ENCODE results near the gene ABLIM1.
"Not testable (repeated sequence)": the region's sequence is repeated elsewhere in the genome, so short reads cannot be mapped to it uniquely, and the experiment has no call there.

Gene ABLIM1

DNA sequence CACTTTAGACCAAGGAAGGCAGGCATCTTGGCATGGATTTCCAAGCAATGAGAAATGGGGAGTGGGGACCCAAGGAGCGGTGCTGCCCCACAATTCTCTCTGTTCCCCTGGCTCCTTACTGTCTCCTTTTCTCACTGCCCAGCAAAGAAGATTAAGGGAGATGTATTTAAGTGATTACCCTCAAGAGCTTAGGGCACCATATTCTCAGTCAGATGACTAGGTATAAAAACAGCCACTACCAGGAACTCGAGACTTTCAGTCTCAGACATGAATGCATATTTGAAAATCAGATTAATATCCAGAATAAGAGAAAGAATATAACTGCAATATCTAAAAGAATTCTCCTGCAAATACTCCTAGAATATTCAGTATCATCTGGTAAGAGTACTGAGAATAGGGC is at the start of gene ABLIM1:
ABLIM1 (minus strand) TSS at position 101 of the 400 bp plus-strand sequence; CDS start at position 26, 75 bp downstream.
- no peak for DNase-seq

DNA sequence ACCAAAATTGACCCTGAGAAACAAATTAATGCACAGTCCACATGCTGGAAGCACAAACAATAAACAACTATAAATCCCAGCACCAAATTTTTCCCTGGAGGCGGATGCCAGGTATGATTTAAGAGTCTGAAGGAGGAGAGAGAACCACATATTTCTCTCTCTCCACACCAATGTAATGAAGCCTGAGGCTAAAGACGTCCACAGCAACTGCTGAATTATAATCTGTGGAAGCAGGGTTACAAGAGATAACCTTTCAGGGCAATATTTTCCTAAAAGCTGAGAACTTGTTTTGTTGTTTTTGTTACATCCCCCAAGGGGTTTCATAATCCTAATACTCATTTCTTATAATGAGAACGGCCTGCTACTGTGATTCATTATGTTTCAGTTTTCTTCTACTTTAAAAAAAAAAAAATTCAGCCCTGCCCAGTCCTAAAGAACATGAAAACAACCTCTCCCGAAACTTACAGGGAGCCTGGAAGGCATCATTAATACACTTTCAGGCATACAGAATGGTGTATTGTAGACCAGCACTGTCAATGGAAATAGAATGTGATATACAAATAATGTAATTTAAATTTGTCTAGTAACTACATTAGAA is 48.5 kb upstream of the ABLIM1 start:
- DNase-seq = no peak

DNA sequence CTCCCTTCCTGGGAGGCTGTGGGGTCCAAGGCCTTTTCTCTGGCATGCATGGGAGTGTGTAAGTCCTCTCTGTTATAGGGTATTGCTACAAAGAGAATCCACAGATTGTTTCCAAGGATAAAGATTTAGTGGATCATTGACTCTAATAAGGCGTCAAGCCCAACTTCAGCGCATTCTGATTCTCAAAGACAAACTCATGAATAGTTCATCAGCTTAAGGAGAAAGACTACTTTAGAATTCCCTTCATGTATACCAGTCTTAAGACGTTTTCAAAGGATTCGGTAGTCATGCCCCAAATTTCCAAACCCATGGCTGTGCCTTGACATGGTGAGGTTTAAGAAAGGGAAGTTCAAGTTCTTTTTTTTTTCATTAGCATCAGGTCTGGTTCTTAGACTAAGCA is 46.6 kb upstream of the ABLIM1 start:
- DNase-seq = no peak

DNA sequence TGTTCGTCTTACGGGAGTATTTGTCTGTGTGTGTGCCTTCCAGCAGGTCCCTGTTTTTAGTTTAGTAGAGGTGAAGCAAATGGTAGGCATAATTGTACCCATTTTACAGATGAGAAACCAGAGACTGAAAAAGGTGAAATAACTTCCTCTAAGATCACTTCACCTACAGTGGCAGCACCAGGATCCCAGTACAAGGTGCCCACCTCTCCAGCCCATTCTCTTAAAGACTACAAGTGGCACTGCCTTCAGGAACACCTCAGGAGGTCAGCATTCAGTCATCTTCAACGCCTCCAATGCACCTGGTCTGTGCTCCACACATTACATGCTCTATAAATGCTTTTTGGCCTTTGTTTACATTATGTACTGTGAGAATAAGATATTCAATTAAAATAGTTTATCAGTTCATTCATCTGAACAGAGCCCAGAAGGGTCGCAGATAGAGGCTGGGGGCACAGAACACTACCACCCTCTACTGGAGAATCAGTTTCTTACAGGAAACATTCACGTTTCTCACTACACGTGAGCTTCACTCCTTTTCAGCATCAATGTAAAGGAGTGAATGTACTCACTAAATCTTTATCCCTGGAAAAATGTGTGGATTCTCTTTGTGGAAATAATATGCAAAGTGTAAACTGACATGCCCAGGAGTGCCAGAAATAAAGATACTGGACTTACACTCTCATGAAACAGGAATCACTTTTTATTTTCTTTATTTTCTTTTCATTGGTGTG is 45.5 kb upstream of the ABLIM1 start:
- peak; percentile 21 for DNase-seq

DNA sequence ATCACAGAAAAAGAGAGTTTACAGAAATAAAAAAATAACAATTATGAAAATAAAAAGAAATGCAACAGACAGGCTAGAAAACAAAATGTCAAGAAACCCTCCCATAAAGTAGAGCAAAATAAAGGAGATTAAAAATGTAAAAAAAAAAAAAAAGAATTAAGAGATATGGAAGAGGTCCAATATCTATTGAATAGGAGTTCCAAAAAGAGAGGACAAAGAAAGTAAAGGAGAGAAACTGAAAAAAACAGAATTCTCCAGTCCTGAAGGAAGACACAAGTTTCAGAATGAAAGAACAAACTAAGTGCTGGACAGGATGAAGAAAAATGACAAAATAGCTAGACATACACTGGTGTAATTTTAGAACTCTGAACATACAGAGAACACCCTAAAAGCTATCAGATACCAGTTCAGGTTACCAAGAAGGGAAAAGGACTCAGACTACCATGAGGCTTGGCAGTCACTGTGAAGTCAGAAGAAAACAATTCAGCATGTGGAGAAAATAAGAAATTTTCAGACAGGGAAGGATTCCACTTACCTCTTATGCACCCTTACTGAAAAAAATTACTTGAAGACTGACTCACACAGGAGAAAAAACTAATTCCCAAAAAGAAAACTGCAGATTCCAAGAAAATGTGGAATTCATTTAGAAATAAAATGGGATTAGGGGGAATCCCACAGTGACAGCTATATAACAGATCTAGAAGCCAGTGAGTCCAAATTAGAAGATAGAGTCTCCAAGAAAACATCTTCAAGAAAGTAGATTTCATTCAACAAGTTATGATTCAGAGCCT is 40.4 kb upstream of the ABLIM1 start:
- no peak for DNase-seq

DNA sequence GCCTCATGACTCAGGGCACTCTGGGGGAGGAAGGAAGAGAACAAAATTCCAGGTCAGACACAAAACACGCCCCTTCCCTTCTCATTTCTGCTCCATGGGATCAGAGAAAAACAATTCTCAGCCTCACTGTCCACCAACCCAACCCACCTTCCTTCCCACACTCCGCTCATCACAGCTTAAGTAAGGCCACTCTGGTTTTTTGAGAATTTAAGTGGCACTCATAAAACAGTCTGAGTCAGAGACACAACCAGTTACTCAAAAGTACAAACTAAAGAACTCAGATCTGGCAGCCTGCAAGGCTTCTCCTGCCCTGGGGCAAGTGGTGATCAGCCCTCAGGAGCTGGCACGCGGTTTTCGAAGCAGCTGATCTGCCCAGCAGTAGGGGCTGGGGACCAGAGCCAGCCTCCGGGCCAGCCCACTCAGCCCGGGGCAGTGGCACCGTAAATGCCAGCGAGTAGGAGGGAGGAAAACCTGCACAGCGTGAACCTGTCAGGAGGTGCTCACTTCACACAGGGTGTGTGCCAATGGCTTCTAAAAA is 39.1 kb upstream of the ABLIM1 start:
- DNase-seq = no peak

DNA sequence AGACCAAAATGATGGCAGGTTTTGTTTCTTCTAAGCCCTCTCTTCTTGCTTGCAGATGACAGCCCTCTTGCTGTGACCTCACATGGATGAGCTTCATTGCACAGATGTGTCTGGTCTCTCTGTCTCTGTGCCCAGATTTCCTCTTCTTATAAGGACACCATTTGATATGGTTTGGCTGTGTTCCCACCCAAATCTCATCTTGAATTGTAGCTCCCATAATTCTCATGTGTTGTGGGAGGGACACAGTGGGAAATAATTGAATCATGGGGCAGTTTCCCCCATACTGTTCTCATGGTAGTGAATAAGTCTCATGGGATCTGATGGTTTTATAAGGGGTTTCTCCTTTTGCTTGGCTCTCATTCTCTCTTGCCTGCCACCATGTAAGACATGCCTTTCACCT is 38.2 kb upstream of the ABLIM1 start:
- not testable (repeated sequence) for DNase-seq

DNA sequence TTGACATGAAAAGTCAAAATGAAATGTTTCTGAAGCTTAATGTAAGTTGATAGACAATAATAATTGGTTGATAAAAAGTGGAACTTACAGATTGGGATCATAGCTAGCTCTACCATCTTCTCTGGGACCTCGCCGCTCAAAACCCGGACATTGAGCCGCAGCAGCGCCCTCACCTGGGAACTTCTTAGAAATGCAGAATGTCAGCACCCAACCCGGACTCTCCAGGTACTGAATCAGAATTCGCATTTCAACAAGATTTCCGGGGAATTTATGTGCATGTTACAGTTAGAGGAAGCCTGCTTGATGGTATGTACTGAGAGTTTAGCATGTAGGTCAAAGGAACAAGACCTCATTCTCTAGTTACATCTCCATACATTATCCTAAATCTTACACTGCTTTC is 36.7 kb upstream of the ABLIM1 start:
- DNase-seq = peak; percentile 25

DNA sequence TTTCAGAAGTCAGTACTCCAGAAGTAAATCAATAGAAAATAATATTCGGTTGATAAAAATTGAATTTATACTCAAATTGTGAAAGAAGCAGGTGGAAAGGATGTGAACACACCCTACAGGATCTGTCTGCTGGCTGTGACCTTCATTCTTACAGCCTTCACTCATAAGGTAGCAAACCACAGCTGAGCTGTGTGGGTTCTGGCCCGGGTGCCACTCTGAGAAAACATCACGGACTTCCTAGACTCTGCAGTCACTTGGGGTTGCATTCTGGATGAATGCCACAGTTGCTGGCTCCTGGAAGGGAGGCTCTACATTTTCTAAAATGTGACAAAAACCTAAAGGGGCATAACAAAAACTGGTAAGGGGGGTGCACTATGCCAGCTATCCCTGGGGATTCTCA is 36.0 kb upstream of the ABLIM1 start:
- DNase-seq = no peak

DNA sequence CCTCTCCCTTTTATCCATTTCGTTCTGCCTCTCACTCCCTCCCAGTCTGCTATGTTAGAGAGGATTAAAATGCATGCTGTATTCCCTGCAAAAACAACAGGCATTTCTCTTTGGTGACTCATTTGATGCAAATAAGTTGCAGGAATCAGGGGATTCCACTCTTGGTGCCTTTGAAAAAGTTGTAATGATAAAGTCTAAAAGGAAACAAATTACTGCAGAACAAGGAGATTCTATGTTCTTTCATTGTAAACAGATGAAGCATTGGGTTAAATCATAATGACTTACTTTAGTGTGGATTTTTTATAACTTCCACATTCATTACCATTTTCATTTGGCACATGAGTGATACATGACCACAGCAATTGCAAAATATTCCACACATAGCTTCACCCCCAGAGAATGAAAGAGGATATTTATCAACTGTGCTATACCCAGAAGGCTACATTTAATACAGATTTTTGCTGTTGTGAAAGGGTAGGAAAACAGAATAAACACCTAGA is 33.4 kb upstream of the ABLIM1 start:
- DNase-seq = no peak

DNA sequence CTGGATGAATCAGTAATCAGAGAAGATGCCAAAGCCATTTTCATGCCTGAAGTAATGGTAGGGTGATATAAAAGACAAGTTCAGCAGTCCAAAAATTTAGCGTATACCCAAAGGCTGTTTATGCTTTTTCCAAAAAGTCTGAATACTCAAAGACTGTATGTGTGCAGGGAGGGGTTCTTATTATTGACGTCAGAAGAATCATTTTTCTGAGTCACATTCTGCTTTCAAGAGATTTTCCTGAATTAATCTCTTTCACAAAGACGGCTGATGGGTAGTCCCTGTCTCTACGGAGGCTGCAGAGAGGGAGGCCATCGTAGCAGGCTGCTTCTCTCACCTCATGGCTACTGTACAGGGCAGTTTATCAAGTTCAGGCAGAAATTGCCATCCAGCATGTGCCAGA is 30.7 kb upstream of the ABLIM1 start:
- no peak for DNase-seq

DNA sequence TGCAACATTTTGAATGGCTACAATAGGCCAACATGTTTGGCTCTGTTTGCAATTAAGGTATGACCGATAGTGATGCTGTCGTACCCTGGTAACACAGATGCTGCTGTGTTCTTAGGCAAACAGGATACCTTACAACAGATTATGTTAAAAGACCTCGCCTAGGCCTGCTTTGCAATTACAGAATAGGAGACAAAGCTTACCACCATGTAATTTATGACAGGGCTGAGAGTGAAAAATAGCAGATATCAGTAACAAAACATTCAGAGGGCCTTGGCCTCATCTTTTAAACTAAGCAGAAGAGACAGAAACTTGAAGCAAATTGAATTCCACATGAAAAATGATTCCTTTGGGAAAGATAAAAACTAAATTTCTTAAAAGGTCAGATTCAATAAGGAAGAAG is 29.4 kb upstream of the ABLIM1 start:
- no peak for DNase-seq

DNA sequence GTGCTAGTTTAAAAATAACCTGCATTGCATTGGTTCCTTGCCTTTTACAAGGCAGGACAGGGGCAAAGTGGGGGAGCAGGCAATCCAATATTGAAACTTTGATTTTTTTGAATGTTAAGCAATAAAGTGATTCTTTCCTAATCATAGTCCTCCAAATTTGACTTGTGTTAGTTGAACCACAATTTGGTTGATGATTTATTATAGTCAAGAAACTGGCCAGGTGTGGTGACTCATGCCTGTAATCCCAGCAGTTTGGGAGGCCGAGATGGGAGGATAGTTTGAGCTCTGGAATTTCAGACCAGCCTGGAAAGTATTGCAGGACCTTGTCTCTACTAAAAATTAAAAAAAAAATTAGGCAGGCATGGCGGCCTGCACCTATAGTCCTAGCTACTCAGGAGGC is 27.9 kb upstream of the ABLIM1 start:
- no peak for DNase-seq

DNA sequence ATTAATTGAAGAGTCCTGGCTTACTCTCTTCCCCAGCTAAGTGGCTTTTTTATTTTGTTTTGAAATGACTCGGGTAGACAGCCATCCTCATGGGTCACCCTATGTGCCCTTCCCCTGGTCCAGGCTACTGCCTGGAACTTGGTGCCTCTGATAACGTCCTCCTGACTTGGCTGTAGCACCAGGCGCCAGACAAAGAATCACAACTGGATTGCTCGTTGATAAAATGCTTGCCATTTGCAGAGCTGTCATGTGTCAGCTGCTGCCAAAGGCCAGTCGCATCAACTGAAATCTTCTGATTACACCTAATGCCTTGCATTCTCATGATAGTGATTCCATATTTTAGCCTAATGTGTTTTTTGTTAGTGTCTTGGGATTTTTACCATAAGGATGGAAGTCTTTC is 27.4 kb upstream of the ABLIM1 start:
- DNase-seq = no peak

DNA sequence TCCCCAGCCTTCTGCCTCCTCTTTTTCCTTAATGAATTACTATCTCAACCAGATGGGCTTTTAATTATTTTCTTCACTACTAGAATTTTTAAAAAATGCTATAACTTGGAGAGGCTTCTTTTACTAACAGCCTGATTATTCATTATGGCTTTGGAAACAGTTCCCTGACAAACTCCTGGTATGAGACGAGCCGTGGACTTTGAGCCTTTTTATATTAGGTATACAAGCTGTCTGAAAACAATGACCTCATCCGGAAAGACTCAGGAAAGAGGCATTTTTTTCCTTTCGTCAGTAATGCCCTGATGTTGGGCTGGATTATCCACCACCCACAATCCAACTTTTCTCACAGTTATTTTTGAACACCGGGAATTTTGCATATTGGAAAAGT is 26.7 kb upstream of the ABLIM1 start:
- DNase-seq = no peak

DNA sequence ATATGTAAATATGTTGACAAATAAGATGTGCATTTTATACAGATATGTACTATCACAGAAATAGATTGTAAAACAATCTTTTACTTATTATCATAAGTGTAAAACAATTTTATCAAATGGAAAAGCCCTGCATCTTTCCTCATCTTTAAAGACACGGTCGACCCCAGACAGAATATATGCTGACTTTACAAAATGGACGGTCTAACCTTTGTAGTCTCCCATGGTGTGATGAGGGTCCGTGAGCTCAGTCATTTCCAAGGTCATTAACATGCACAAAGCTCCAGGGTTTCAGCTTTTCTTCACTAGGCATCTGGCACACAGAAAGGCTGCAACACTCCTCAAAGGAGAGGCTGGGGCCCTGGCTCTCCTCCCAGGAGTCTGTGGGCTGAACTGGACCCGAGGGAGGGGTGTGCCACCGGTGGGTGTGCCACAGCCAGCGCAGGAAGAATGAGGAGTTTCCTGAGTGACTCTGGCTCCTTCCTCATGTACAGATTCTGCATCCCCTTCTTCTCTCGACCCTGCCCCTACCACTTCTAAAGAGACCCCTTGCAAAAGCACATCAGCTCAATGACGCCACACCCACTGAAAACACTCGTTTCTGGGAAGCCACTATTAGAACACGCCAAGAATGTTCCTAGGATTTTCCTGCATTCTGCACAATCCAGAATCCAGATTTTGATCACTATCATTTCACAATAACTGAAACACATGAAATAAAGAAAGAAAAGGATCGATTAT is 26.2 kb upstream of the ABLIM1 start:
- DNase-seq = no peak

DNA sequence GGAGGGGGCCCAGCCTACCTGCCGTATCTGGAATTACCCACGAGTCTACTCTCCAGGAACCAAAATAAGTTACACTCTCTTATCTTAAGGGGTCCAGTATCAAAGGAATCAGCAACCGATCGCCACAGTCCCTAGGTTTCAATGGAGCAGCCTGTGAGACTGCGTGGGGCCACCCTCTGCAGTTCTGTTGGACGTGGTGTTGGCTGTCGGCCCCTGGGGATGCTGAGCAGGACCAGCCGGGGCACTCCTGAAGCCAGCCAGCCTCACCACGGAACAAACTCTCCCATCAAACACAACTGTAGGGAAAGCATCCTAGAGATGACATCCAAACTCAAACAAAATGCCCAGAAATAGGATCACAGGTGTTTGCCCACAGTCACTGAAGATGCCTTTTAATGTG is 25.5 kb upstream of the ABLIM1 start:
- DNase-seq = no peak

DNA sequence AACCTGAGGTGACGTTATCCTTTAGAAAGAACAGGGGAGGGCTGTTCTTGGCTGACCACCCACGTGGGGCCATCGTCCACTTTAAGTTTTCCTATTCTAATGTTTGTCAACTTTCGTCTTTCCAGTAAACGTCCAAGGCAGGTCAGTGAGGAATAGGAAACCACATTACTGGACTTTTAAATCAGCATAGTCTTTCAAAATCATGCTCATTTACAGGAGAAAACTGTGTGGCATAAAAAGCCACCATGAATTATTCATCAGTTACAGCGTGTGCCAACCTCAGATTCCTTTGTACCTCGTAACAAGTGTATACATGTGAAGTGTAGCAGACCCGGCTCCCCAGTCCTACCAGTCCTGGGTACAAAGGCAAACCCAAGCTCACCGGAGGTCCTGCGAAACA is 25.1 kb upstream of the ABLIM1 start:
- no peak for DNase-seq

DNA sequence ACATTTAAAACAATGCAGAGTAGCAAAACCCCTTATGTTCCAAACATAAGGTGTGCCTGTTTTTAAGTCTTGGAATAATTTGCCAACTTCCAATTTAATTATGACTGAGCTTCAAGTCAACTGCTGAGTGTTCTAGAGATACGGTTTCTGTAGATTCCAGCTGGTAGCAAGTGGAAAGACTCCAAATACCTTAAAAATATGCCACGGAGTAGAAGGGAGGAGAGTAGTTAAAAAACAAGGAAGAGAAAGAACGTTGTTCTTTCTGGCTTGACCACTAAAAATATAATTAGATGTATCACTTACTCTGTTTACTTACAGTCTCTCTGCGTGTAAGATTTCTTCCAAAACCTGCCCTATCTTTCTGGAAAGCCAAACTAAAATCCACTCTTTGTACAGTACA is 24.5 kb upstream of the ABLIM1 start:
- no peak for DNase-seq

DNA sequence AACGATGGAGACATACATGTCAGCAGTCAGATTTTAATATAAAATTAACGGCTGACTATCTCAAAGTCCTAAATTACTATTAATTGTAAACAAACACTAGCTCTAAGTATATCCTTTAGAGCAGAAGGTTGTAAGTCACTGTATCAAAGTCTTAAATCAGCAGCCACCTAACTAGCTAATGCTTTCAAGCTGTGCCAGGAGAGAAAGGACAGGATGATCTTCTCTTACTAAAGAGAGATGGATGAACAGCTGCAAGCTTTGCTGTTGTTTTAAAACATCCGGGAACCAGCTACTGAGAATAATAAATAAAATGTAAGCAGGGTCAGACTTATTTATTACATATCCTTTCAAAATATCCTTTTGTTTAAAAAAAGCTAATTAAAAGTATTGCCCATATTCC is 24.0 kb upstream of the ABLIM1 start:
- no peak for DNase-seq

DNA sequence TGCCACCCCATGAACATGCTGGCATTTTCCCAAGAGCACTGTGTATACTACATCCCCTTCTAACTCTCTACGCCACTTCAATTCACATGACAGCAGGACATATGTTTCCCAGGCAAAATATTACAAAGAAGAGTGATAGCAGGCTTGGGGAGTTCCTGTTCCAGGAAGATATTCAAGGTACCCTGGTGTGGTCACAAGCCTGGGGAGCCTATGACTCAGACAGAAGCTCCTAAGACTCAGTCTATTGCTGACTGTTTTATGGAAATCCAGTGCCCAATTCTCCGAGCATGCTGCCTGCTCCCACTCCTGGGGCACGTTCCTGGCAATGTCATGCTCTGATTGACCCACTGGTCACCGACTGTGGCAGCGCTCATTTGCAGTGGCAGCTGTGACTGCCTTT is 23.5 kb upstream of the ABLIM1 start:
- DNase-seq = no peak

DNA sequence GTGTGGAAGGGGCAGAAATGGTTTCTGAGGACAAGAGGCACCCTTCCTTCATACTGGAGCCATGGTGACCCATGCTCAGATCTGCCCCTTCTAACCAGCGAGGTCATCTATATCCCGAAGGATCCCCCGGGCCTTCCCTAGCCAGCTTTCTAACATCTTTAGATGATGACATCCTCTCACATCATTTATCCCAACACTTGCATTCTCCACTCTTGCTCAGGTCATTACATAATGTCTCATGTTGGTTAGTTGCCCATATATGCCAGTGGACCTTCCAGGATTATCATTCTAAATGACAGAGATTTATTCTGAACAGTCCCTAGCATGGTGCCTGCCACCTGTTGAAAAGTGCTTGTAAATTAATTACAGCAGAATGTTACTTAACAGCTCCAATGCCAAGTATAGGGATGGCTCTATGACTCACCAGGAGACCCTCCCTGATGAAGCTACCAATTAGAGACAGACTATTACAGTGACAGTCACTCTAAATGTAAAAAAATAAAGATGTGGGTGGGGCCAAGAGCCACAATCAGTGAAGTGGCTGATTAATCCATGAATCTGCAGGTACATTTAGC is 22.6 kb upstream of the ABLIM1 start:
- DNase-seq = no peak

DNA sequence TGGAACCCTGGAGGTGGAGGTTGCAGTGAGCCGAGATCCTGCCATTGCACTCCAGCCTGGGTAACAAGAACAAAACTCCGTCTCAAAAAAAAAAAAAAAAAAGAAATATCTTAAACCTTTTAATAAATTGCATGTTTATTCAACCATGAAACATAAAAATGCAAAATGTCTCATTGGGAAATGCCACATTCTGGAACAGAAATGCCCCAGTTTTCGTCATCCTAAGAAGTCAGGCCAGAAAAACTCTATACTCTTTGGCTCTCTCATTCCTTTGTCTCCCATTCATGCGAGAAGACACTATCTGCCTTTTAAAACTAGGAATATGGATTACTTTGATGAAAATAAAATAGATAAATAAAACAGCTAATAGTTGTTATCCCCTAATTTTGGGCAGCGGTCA is 21.5 kb upstream of the ABLIM1 start:
- no peak for DNase-seq
